Stimulated activated CD8-positive, alpha-beta memory T cell treated with anti-CD3 and anti-CD28 coated beads, Interleukin-15, amount 100 ng/mL, for 24 hours (primary cell): Measurements from ENCODE around the gene ZXDC.

Experiments used
- DNase-seq: peaks from one replicate; pipeline ENCODE4 v3.0.0-alpha.2; 2020; ENCODE audit warnings: low read depth

ZXDC gene

DNA sequence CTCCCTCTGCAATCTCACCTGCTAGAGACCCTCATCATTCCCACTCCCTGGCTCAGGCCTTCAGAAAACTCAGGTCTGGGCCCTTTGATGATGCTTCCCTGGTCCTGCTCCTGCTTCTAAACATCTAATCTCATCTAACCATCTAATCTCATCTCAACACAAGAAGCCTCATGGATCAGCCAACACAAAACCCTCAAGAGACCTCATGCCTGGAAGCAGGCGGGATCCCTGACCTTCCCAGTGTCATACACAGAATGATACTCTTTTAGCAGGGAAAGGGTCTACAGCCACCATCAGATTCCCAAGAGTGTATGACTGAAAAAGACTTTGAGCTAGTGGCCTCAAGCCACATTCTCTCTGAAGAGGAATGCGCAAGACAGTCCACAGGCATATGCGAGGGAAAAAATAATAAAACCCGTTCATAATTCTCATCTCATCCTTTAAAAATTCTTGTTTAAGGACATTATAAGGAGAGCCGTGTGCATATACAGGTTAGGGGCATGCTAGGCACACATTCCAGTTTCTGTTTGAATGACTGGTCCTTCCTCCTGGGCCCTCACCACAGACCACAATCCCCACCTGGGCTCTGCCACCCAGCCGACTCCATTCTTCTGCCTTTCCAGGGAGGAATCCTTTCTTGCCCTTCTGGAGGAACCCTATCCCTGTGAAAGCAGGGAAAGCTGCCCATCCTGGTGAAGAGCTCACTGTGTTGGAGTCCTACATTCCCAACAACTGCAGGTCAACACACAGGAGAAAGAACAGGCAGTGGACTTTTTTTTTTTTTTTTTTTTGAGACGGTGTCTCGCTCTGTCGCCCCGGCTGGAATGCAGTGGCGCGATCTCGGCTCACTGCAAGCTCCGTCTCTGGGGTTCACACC is 2.2 kb downstream of the ZXDC start:
- DNase-seq, result no peak

DNA sequence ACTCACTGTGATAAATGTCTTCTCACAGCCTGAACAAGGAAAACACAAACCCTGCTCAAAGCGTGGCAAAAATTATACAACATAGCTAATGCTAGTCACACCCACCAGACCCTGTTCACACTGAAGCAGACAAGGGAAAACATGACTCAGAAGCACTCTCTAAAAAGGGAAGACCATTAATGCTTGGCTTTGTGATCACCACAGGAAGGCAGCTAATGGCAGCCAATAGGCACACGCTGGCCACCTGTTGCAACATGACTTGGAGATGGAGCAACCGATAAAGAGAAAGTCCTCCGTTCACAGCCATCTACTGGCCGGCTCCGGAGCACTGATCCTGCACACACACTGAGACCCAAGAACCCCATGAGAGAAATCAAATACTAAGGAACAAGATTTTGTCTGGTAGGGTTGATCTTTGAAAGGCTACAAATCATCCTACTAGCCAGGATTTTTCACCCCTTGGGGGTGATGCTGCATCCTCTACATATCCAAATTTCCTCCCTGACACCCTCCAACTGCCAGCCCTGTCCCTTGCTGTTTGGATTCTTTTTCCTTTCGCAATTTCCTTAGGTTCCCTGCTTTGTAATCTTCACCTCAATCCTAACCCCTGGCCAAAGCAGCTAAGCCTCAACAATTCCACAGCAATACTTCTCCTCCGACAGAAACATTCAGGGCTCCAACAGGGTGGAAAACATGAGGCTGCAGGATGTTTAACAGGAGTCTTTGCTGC is 3.2 kb downstream of the ZXDC start:
- no peak for DNase-seq

DNA sequence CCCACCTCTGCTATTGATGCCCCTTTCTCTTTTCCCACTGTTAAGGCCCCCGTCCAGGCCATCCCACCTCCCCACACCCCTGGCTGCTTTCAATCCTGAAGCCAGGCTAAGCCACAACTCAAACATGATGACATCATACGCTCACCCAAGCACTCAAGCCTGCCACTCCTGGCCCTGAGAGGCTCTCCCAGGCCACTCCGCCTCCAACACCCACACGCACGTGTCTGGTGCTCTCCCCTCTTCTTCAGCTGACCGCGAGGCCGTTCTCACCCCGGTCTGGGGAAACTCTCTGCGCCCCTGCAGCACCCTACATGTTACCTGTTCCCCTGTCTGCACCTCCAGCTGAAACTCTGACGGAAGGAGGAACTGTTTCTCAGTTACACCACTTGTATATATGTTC is 6.2 kb downstream of the ZXDC start:
- DNase-seq, result no peak

DNA sequence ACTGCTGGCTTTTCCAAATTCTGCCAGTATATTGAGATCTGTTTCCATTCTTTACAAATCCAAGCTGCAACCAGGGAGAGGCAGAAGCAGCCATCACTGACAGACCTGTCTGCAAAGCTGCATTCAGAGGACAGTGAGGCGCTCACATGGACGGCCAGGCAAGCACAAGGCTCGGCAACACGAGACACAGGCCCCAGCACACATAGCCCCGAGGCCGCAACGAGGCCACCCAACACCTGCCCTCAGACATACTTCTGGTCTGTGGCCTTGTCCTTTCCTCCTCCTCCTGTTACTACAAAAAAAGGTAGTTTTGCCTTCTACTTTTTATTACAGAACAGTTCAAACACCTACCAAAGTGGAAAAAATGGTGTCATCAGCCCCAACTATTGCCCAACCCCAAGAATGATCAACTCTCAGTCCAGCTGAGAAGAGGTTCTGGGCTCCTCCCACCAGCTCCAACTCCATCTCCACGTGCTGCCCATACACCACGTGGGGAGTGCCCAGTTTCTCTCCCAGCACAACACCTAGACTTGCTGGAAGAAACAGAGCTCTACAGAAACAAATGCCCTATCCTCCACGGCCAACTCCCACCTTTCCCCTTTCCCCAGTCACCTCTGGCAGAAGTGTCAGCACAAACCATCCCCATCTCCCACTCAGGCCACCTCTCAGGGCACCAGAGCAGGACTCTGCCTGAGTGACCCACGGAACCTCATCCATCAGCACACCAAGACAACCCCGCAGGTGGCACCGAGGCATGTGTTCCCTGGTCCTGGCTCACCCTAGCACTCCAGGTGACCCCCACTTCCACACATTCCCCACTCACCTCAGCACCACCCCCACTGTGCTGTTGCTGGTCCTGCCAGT is 7.4 kb downstream of the ZXDC start:
- DNase-seq, result no peak

DNA sequence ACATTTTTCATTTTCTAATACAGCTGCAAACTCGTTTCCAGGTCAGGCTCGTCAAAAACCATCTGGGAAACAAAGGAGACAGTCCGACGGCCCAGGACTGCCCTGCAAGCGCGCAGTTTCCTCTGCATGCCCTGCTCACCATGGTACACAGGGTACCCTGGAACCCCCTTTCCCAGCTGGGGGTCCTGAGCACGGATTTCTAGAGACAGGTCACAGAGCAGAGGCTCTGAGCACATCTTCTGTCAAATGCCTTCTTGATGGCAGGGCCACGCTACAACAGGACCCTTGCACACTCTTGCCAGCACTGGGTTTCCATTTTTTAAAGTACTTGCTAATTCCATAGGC is 8.1 kb downstream of the ZXDC start:
- no peak for DNase-seq

DNA sequence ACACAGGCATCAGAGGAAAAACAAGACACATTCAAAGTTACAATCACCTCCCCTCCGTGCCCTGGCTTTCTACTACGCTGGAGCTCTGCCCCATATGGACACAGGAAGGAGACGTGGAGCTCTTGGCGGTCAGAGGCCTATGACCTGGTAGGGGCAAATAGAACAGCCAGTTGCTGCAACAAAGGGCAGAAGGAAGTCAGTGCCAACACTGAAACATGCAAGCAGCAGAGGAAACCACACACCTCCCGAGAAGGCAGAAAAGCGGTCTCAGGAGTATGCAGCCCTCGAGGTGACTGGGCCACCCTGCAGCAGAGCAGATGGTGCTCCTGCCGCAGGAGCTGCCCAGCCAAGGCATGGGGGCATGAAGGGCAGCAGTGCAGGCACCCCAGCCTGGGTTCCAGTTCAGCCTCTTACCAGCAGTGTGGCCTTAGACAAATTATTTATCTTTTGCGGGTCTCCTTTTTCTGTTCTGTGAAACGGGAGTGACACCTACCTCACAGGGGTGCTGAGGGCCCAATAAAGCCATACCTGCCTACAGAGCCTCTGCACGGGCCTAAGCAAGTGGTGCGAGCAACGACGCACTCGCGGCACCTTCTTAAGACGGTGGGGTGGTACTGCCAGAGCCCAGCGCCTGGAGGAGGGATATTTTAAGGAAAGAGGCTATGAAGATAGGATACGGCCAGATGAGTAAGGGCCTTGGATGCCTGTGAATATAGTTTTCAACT is 8.6 kb downstream of the ZXDC start:
- DNase-seq, result no peak

DNA sequence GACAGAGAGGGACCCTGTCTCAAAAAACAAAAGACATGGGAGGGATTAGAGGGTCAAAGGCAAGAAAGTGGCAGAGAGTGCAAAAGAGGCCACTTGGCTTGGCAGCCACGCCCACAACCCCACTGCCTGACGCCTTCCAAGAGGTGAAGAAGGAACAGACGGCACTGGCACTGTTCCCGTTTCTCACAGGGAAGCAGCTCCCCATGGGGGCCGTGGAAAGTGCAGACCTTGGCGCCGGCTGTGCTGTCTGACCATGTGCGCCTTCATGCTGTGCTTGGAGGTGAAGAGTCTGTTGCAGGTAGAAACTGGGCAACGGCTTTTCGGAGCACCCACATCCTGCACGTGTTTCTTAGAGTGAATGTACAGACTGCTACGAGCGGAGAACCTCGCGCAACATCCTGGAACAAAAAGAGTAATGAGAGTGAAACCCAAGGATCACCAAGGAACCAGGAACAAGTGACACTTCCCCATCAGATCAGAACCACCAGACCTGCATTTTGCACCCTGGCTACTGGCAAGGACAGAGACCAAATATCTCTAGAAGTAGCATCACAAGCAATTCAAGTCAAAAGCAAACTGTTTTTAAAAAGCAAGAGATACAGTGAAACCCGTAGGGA is 9.7 kb downstream of the ZXDC start:
- no peak for DNase-seq

DNA sequence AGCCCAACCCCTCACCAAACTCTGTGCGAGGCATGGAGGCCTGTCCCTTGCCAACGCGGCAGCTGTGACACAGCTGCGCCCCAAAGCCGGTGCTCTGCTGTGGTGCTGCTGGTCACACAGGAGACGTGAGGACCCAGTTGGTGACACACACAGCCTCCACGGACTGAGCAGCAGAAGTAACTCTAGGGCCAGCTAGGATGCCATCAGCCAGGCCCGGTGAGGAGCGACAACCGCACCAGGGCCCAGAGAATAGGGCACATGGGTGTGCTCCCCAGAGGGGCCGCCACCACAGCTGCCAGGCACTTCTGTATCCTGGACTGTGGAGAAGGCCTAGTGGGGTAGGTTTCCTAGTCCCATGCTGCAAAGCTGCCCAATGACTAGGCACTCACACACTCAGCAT is 10.7 kb downstream of the ZXDC start:
- no peak for DNase-seq

DNA sequence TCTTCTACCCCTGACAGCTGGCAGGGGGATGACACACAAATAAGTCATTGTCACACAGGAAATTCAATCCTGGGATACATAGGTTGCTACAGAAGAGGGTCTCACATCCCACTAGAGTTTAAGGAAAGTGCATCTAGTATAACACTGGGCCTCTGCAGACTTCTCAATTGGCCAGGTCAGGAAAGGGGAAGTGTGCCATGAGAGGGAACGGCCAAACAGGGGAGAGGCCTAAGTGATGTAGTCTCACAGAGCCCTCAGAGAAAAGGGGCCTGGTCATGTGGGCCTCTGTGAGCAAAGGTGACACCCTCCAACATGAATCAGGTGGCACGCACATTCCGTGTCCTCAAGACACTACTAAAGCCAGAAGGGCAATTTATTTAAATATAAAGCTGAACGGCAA is 11.2 kb downstream of the ZXDC start:
- no peak for DNase-seq

DNA sequence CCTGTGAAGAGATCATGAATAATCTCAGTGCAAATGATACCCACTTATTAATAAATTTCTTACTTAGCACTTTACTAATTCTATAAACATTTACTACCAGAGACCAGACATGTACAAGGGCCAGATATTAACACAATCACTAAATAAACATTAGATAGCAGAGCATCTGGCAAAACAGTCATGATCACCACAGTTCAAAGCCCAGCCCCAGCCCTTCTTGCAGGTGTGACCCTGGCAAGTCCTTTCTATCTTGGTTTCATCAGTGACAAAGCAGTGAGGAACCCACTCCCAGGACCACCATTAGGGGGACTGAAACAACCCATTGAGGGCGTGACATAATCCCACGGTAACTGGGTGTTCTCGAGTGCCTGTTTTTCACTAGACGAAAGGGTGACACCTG is 11.6 kb downstream of the ZXDC start:
- no peak for DNase-seq

DNA sequence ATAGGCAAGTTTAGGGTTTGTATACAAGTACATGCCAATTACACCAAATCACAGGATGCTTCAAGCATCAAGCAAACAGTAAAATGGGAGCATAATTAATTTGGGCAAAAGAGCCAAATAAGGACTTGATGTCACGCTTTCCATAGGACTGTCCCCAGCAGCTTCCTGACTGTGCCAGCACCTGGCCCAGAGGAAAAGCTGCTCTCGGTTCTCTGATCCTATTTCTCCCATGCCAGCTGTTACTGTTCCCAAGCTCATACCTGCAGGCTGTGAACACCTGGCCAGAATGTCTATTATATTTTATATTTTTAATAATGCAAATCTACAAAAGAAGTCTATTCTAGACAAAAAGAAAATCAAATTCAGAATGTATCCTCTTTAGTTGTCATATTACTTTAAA is 12.2 kb downstream of the ZXDC start:
- DNase-seq, result no peak

DNA sequence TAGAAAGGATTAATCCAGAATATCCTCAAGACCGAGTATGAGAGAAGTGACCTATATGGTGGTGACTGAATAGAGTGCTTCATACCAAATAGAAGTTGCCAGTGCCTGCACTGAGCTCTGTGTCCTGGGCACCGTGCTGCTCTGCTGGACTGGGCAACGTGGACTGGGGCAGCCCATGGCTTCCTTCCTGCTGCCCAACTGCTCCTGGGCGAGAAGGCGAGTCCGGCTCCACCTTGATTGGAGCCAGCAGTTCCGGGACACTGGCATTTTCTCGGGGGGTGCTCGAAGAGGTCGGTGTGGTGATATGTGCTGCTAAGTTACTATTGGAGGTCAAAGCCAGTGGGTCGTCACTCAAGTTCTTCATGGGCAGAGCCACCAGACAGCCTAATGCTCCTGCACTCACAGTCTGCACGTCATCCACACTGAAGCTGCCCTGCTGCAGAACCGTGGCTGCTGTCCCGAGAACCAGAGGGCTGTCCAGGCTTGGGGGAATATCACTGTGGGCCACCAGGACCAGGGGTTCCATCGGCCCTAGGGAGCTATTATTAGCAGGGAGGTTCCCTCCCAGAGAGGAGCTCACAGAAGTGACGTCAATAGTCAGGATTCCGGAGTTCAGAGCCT is 14.1 kb downstream of the ZXDC start:
- DNase-seq, result no peak

DNA sequence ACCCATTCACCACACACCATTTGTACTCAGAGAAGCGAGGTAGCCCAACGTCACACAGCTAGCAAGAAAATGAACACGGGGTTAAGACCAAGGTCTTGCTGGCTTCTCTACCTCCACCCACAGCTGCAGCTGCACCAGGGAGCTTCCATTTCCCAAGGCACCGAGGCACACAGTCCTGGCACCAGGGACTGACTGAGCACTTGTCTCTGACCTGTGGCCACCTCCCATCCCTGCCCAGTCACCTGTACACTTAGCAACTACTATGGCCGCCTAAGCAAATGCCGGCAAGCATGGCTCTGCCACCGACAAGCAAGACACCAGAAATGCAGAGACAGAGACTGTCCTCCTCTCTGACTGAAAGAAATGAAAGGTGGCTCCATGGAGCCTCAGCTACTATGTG is 15.3 kb downstream of the ZXDC start:
- DNase-seq, result no peak

DNA sequence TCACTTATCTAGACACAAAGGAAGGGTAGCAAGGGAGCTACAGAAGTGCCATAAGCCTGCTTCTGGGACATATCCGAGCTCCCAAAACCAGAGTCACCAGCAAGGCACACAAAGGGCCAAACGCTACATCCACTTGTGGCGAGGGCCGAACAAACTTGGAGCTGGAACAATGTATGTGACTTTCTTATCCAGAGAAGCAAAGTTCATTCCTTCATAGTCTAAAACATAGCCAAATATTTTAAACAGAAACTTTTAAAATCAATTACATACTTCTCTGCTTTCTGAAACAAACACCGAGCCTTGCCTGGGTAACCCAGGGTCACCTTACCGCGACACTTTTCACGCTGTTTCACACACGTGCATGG is 15.9 kb downstream of the ZXDC start:
- DNase-seq, result no peak

DNA sequence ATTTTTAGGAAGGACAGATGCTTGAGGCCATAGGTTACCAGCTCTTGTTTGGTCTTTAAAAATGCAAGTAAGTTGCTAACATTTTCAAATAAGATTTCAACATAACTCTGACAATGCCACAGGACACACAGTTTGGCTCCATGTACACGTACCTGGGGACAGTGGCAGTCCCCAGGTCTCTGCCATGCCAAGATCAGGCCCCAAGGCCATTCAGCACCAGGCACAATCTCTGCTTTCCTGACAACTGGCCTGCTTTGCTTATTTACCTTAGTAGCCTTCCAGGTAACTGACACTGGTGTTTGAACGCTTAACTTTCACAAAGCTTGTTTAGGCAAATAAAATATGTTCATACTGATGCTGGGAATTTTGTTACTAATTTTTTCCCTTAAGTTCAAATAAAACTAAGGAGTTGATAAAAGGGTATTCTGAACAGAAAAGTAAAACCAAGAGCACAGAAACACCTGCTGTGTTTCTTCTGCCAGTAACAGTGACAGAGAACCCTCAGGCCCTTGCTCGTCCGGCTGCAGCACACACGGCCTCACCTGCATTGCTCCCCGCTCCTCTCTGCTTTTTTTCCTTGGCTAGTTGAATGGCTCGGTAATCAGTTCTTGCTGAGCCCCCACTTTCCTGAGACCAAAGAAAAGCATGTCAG is 16.5 kb downstream of the ZXDC start:
- no peak for DNase-seq

DNA sequence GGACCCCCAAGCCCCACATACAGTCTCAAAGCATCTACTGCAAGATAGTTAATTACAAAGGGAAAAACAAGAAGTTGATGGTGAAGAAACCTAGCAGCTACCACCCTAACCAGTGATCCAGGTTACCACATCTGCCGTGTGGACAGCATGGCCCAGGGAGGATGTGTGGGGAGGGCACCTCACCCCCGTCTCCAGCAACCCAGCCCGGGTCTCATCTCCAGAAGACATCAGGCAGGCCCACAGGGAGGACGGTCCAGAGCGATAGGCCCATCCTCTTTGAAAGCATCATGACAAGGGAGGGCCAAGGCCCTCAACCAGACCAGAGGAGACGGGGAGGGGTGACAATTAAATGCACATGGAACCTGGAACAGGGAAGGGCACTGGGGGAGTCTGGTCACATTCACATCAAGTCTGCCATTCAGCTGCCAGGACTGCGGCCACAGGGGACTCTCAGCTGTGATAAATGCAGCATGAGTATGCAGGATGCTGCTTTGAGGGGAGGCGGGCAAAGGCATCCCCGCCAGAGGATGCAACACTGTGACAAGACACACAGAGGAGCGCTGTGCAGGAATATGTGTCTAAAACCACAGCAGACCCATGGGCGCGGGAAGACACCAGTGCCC is 18.8 kb downstream of the ZXDC start:
- no peak for DNase-seq

DNA sequence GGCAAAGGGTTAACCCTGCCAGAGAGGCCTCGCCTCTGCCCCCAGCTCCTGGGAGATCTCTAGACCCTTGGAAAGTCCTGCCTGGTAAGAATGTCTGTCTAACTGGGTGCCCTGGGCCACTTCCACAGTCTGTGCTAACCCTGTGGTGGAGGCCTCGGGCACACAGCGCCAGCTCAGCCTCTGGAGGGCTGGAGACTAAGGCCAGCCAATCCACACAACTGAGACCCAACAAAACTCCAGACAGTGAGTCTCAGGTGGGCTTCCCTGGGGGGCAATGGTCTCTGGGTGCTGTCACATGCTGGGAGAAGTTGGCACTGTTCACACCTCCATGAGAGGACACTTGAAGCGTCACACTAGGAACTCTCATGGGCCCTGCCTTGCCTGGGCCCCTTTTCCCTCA is 19.5 kb downstream of the ZXDC start:
- DNase-seq, result no peak

DNA sequence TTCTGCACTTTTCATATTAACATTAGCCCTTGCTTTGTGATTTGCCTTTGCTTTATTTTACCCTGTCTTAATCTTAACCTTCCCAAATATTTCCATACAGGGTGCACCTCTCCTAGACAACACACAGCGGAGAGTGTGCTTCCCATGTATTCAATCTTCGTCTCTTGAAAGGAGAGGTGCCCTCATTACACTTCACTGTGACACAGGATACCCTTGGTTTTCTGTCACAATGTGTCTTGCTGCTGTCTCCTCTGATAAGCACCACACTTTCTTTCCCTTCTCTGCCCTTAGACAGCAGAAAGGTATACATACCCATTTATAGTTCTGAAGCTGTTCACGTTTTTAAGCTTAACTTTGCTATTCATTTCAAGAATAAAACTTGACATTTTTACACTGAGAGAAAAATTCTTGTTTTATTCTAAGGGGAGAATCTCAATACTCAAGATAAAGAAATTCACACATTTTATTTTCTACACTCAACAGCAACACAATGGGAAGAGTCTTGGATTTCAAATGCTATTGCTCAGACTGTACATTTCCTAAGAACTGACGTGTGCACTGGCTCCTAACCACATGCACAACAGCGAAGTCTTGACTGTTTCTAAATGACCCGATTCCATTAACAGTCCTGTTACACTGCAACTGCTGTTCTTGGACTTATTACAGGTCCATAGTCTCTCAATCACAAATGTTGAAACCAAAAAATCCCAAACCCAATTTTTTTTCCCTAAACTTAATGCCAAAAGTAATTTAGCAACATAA is 21.1 kb downstream of the ZXDC start:
- no peak for DNase-seq

DNA sequence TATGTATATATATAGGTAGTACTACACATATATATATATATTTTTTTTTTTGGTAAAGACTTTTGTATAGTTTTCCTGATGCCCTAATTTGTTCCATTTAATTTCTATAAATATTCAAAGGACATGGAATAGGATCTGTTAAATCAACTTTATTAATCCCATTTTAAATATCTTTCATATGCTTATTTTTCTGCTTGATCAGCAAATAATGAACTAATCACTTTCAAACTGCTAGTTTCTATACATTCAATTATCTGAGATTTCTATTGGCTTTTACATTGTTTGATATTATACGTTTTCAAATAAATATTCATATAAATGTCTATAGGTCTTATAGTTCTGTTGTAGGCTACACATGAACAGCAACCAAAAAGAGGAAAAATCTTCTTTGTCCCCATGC is 21.7 kb downstream of the ZXDC start:
- no peak for DNase-seq

DNA sequence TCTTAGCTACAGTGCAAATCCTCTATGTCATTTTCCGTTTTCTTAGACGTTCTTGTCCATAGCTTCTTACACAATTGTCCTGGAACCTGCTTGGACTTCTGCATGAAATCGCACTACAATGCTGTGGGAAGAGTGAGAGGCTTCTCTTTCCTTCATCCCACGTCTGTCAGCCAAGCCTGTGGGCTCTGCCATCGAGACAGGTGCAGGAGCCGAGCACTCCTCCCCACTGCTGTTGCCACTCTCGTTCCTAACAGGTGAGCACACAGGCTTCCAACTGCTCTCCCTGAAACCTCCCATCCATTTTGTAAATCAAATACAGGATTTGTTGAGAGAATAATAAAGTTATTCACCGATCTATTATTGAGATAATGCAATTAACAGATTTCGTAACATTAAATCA is 23.5 kb downstream of the ZXDC start:
- no peak for DNase-seq
